Vagina (tissue), 2 donors: ENCODE results near the gene TRAPPC2L. TPM values are rescaled to one million over a fixed set of nuclear protein-coding genes. Genes with fewer than 3 reads are reported as not detected.

ENCODE experiments used
- DNase-seq, 2 donors: peaks; one replicate each; pipeline ENCODE4 v3.0.0-alpha.2; 2017; ENCODE audit errors: extremely low spot score in 2 of 2
- H3K27ac ChIP-seq: fragments of 200-600 bp; sonication (generic); one replicate; pipeline ENCODE4 v1.5.1; 2019
- H3K27me3 ChIP-seq: fragments of 200-600 bp; sonication (generic); one replicate; pipeline ENCODE4 v1.5.1; 2019
- H3K36me3 ChIP-seq, 2 donors: fragments of 200-600 bp; sonication (generic); one replicate each; pipeline ENCODE4 v1.5.1; 2017 to 2019
- H3K4me1 ChIP-seq: fragments of 200-600 bp; sonication (generic); one replicate; pipeline ENCODE4 v1.5.1; 2019
- H3K4me3 ChIP-seq, 2 donors: fragments of 200-600 bp; sonication (generic); 1 replicate in 1 of 2; 2 replicates in 1 of 2; pipeline ENCODE4 v1.5.1; 2016 to 2019
- H3K9me3 ChIP-seq: fragments of 200-600 bp; sonication (generic); one replicate; pipeline ENCODE4 v1.5.1; 2019
- CTCF ChIP-seq, 3 experiments: fragments of 450-650 bp in 2 of 3; fragments of 200-600 bp in 1 of 3; sonication (generic) in 1 of 3; IDR thresholded peaks; one replicate each; pipeline ENCODE4 v1.5.1; 2017 to 2019; ENCODE audit warnings: antibody characterized with exemption in 3 of 3, mild to moderate bottlenecking in 2 of 3, moderate library complexity in 2 of 3
- POLR2A ChIP-seq, 2 donors: fragments of 450-650 bp; IDR thresholded peaks; one replicate each; pipeline ENCODE4 v1.6.1; 2017; ENCODE audit warnings: antibody characterized with exemption in 2 of 2, mild to moderate bottlenecking in 2 of 2, moderate library complexity in 2 of 2
- POLR2AphosphoS5 ChIP-seq, 2 donors: sonication (generic); formaldehyde crosslinking; IDR thresholded peaks; one replicate each; pipeline ENCODE4 v1.9.0; 2017; ENCODE audit warnings: antibody characterized with exemption in 2 of 2, mild to moderate bottlenecking in 2 of 2, low read depth in 1 of 2; ENCODE audit not compliant: insufficient read depth in 1 of 2
- intact Hi-C: fragments of 100-400 bp; cut with DNase I; formaldehyde crosslinking; loops from one replicate; pipeline ENCODE4 v1.15.1; 2023
- total RNA-seq: library from RNA; depleted of rRNA; stranded (reverse); fragments of >200 nt; gene quantifications from one replicate; pipeline ENCODE4 v1.2.3, GENCODE V29; 2016

The TRAPPC2L gene
- total RNA-seq, 1 donor from 2014 or later, result 50.8 TPM

GRCh38 chr16:88871730-88872416 is 14.9 kb downstream of the TRAPPC2L start:
- no peaks in the 10 kb centered on the region for H3K4me1 ChIP-seq
- no peaks in the 10 kb centered on the region for H3K27me3 ChIP-seq
- TF ChIP-seq POLR2A (IDR thresholded peaks at IDR 0.05) (no peak), CTCF (IDR thresholded peaks at IDR 0.05) (no peak), POLR2AphosphoS5 (IDR thresholded peaks at IDR 0.05; ENCODE audit: insufficient read depth in 1 of 2, low read depth in 1 of 2) (no peak)
- H3K27ac ChIP-seq, result no peak overlapping the region
- H3K36me3 ChIP-seq, result no peaks in the 10 kb centered on the region
- intact Hi-C loops, result no loop called here
- DNase-seq, result no peak
- H3K9me3 ChIP-seq, result no peaks in the 10 kb centered on the region
- no peak overlapping the region for H3K4me3 ChIP-seq

- no peak for TF ChIP-seq POLR2A (IDR thresholded peaks at IDR 0.05)
- TF ChIP-seq CTCF (IDR thresholded peaks at IDR 0.05), result no peak
- no peak for TF ChIP-seq POLR2AphosphoS5 (IDR thresholded peaks at IDR 0.05; ENCODE audit: insufficient read depth in 1 of 2, low read depth in 1 of 2)
- intact Hi-C loops, result no loop called here
- no peaks in the 10 kb centered on the region for H3K36me3 ChIP-seq
- H3K4me3 ChIP-seq, result no peak overlapping the region
- no peaks in the 10 kb centered on the region for H3K4me1 ChIP-seq
- H3K27ac ChIP-seq, result no peak overlapping the region
- no peaks in the 10 kb centered on the region for H3K27me3 ChIP-seq
- H3K9me3 ChIP-seq, result no peaks in the 10 kb centered on the region
- no peak for DNase-seq
Measured at GRCh38 chr16:88872650-88873331, 15.9 kb downstream of the TRAPPC2L start.

GRCh38 chr16:88874938-88875599 is 18.1 kb downstream of the TRAPPC2L start:
- Histone ChIP-seq H3K4me3 (no peak overlapping the region), H3K27me3 (no peaks in the 10 kb centered on the region), H3K36me3 (no peaks in the 10 kb centered on the region), H3K4me1 (no peaks in the 10 kb centered on the region), H3K9me3 (no peaks in the 10 kb centered on the region), H3K27ac (no peak overlapping the region)
- no peak for DNase-seq
- intact Hi-C loops, result no loop called here
- TF ChIP-seq POLR2A (IDR thresholded peaks at IDR 0.05) (no peak), POLR2AphosphoS5 (IDR thresholded peaks at IDR 0.05; ENCODE audit: insufficient read depth in 1 of 2, low read depth in 1 of 2) (no peak), CTCF (IDR thresholded peaks at IDR 0.05) (no peak)

- Histone ChIP-seq H3K36me3 (no peaks in the 10 kb centered on the region), H3K27ac (no peak overlapping the region), H3K9me3 (no peaks in the 10 kb centered on the region), H3K27me3 (no peaks in the 10 kb centered on the region), H3K4me3 (no peak overlapping the region), H3K4me1 (peaks cover 7% of the 10 kb centered on the region)
- intact Hi-C loops, result no loop called here
- DNase-seq, result no peak
- TF ChIP-seq POLR2A (IDR thresholded peaks at IDR 0.05) (no peak), POLR2AphosphoS5 (IDR thresholded peaks at IDR 0.05; ENCODE audit: insufficient read depth in 1 of 2, low read depth in 1 of 2) (no peak), CTCF (IDR thresholded peaks at IDR 0.05) (no peak)
Measured at GRCh38 chr16:88875703-88876234, 18.8 kb downstream of the TRAPPC2L start.
